ENCODE results near the gene MATCAP1. TPM values are rescaled to one million over a fixed set of nuclear protein-coding genes. Genes with fewer than 3 reads are reported as not detected.

The MATCAP1 gene
- total RNA-seq, 1 experiment from 2014 or later, result 22.2 TPM

DNA sequence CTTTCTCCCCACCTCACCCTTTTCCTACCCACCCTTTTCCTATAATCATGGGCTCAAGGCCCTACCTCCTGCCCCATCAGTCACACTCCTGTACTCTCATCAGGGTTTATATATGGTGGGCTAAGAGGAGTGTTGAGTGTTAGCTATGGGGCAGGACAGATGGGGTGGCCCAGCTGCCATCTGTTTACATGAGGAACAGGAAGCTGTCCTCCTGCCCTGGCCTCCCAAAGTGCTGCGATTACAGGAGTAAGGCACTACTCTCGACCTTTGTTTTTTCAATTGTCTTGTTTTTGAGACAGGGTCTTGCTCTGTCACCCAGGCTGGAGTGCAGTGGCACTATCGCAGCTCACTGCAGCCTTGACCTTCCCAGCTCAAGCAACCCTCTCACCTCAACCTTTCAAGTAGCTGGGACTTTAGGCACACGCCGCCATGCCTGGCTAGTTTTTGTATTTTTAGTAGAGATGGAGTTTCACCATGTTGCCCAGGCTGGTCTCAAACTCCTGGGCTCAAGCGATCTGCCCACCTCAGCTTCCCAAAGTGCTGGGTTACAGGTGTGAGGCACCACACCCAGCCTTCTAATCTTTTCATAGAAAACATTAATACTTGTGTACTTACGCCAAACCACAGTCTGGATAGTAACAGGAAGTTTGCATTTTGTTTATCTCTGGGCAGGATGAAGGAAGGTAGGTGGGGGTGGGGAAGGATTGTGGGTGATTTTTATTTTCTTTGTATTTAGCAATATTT lies 25.7 kb downstream of the MATCAP1 start:
- H3K36me3 Mint-ChIP-seq (ENCODE audit: insufficient read depth, unreplicated experiment), result peaks cover 13% of the 10 kb centered on the region
- Histone ChIP-seq H3K9me3 (no peaks in the 10 kb centered on the region), H3K36me3 (ENCODE audit: control insufficient read depth, insufficient read depth, low read length) (no peaks in the 10 kb centered on the region), H3K4me1 (peaks cover 4% of the 10 kb centered on the region; the same call in 1 of the 2 replicates), H3K27me3 (replicated peaks; ENCODE audit: control insufficient read depth, insufficient read depth, low read length) (no peaks in the 10 kb centered on the region), H3K4me3 (ENCODE audit: low read depth, low read length) (no peak overlapping the region)
- peak overlapping the region; percentile 86 for H3K4me3 Mint-ChIP-seq (ENCODE audit: unreplicated experiment)
- H3K27me3 Mint-ChIP-seq (ENCODE audit: insufficient read depth, unreplicated experiment), result no peaks in the 10 kb centered on the region
- intact Hi-C loops (cut with micrococcal nuclease; ENCODE audit: unreplicated experiment), result loop anchor here (2.0 kb wide), 1 partner anchor 211 kb away; no protein-coding TSS in a partner anchor
- DNase-seq, result no peak
- ChIA-PET POLR2A (interaction anchor here (0.6 to 0.7 kb wide), 2 partner anchors 117 to 146 kb away, joined by 3 to 5 read pairs; no protein-coding TSS in a partner anchor), CTCF (interaction anchor here (1.0 to 3.6 kb wide), 3 partner anchors 12 to 140 kb away, joined by 3 to 43 read pairs (median 11); partner anchors contain the start of gene NOL3)
- TF ChIP-seq, protein P1, sequence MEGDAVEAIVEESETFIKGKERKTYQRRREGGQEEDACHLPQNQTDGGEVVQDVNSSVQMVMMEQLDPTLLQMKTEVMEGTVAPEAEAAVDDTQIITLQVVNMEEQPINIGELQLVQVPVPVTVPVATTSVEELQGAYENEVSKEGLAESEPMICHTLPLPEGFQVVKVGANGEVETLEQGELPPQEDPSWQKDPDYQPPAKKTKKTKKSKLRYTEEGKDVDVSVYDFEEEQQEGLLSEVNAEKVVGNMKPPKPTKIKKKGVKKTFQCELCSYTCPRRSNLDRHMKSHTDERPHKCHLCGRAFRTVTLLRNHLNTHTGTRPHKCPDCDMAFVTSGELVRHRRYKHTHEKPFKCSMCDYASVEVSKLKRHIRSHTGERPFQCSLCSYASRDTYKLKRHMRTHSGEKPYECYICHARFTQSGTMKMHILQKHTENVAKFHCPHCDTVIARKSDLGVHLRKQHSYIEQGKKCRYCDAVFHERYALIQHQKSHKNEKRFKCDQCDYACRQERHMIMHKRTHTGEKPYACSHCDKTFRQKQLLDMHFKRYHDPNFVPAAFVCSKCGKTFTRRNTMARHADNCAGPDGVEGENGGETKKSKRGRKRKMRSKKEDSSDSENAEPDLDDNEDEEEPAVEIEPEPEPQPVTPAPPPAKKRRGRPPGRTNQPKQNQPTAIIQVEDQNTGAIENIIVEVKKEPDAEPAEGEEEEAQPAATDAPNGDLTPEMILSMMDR (IDR thresholded peaks at IDR 0.05; ENCODE audit: insufficient read depth in 1 of 2, low read depth in 1 of 2, low read length in 1 of 2, severe bottlenecking in 1 of 2, unreplicated experiment in 1 of 2), result no peak
- H3K9me3 Mint-ChIP-seq (ENCODE audit: unreplicated experiment), result no peaks in the 10 kb centered on the region
- peaks cover 6% of the 10 kb centered on the region for H3K4me1 Mint-ChIP-seq (ENCODE audit: low read depth, unreplicated experiment)
- peak overlapping the region; percentile 31 for H3K27ac Mint-ChIP-seq (ENCODE audit: unreplicated experiment)
- BruUV-seq (replicated peaks), result no TSS peak

DNA sequence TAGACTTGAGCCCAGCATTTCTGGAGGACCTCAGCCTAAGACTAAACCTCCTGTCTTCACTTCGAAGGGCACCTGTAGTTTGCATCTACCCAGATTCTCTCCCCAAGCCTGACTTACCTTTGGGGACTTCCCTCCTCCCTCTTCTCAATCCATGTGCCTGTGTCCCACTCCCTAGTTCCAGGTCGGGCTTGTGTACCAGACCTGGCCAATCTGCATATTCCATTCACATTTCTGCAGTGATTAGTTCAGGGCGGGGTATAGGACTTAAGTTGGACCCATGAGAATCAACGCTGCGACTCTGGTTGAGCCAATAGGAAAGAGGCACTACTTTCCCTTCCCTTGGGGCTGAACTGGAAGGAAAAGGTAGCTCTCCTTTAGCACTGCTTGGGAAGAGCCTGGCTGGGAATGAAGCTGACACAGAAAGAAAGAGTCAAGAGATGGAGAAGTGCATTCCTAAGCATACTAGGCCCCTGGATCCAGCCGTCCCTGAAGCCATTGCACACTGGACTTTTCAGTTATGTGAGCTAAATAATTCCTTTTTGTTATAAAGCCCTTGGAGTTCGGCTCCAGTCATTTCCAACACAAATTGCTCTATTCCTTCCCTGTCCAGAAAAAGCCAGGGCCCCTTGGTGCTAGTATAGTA lies 26.5 kb downstream of the MATCAP1 start:
- H3K36me3 Mint-ChIP-seq (ENCODE audit: insufficient read depth, unreplicated experiment), result peaks cover 13% of the 10 kb centered on the region
- no TSS peak for BruUV-seq (replicated peaks)
- CTCF ChIA-PET, result interaction anchor here (1.0 to 1.9 kb wide), 2 partner anchors 13 to 139 kb away, joined by 3 to 11 read pairs; partner anchors contain the start of gene NOL3

More for the DNA sequence above, 26.5 kb downstream of the MATCAP1 start:
- Histone ChIP-seq H3K9me3 (no peaks in the 10 kb centered on the region), H3K4me1 (peaks cover 4% of the 10 kb centered on the region; the same call in 1 of the 2 replicates), H3K27me3 (replicated peaks; ENCODE audit: control insufficient read depth, insufficient read depth, low read length) (no peaks in the 10 kb centered on the region), H3K4me3 (ENCODE audit: low read depth, low read length) (no peak overlapping the region), H3K36me3 (ENCODE audit: control insufficient read depth, insufficient read depth, low read length) (no peaks in the 10 kb centered on the region)
- Mint-ChIP-seq H3K27ac (ENCODE audit: unreplicated experiment) (no peak overlapping the region), H3K9me3 (ENCODE audit: unreplicated experiment) (no peaks in the 10 kb centered on the region), H3K4me1 (ENCODE audit: low read depth, unreplicated experiment) (peaks cover 6% of the 10 kb centered on the region), H3K4me3 (ENCODE audit: unreplicated experiment) (no peak overlapping the region), H3K27me3 (ENCODE audit: insufficient read depth, unreplicated experiment) (no peaks in the 10 kb centered on the region)
- POLR2A ChIA-PET, result no interaction called here
- no peak for DNase-seq
- TF ChIP-seq, protein P1 (IDR thresholded peaks at IDR 0.05; ENCODE audit: insufficient read depth in 1 of 2, low read depth in 1 of 2, low read length in 1 of 2, severe bottlenecking in 1 of 2, unreplicated experiment in 1 of 2), result no peak
- intact Hi-C loops (cut with micrococcal nuclease; ENCODE audit: unreplicated experiment), result no loop called here

Data from Caco-2 (cell line).